Retinal pigment epithelial cell (primary cell): Measurements from ENCODE around the gene THNSL1.

Experiments used
- DNase-seq: peaks from one replicate; pipeline ENCODE4 v3.0.0-alpha.2; 2010; ENCODE audit warnings: low read depth
- H3K4me3 ChIP-seq: 2 replicates; pipeline ENCODE4 v1.5.1; 2011; ENCODE audit warnings: mild to moderate bottlenecking, low read length, control low read depth, moderate library complexity
- CTCF ChIP-seq: conservative IDR thresholded peaks from 2 replicates; pipeline ENCODE4 v1.5.1; 2011; ENCODE audit warnings: low read depth, low read length, control low read depth, inconsistent platforms

THNSL1 gene

GRCh38 chr10:25056726-25057125 lies 40.3 kb downstream of the THNSL1 start:
- no peak for DNase-seq
- no peak overlapping the region for H3K4me3 ChIP-seq
- no peak for TF ChIP-seq CTCF

- no peak for DNase-seq
- no peak overlapping the region for H3K4me3 ChIP-seq
- no peak for TF ChIP-seq CTCF
Observed at GRCh38 chr10:25057886-25058285, 41.5 kb downstream of the THNSL1 start.

- DNase-seq = peak; percentile 77
- no peak overlapping the region for H3K4me3 ChIP-seq
- TF ChIP-seq CTCF = no peak
Observed at GRCh38 chr10:25059990-25060389, 43.6 kb downstream of the THNSL1 start.

- DNase-seq = no peak
- no peak overlapping the region for H3K4me3 ChIP-seq
- no peak for TF ChIP-seq CTCF
Observed at GRCh38 chr10:25061125-25061524, 44.7 kb downstream of the THNSL1 start.

GRCh38 chr10:25061711-25062449 lies 45.5 kb downstream of the THNSL1 start:
- no peak for TF ChIP-seq CTCF
- DNase-seq = peak; percentile 63
- no peak overlapping the region for H3K4me3 ChIP-seq

GRCh38 chr10:25063157-25063556 lies 46.7 kb downstream of the THNSL1 start:
- no peak overlapping the region for H3K4me3 ChIP-seq
- no peak for TF ChIP-seq CTCF
- DNase-seq = no peak

- DNase-seq = no peak
Observed at GRCh38 chr10:25063644-25064043, 47.2 kb downstream of the THNSL1 start.

More at GRCh38 chr10:25063644-25064043, 47.2 kb downstream of the THNSL1 start:
- no peak overlapping the region for H3K4me3 ChIP-seq
- no peak for TF ChIP-seq CTCF
